Right atrium auricular region (tissue), 2 donors: ENCODE data around the gene DOC2B. TPM values are rescaled to one million over a fixed set of nuclear protein-coding genes. Genes with fewer than 3 reads are reported as not detected.
"Not testable (repeated sequence)": the region's sequence is repeated elsewhere in the genome, so short reads cannot be mapped to it uniquely, and the experiment has no call there.

ENCODE experiments used
- DNase-seq: peaks from one replicate; pipeline ENCODE4 v3.0.0-alpha.2; 2019; ENCODE audit warnings: low spot score
- H3K27ac ChIP-seq, 2 donors: fragments of 200-600 bp; sonication (generic); 1 replicate in 1 of 2; 2 replicates in 1 of 2; pipeline ENCODE4 v1.5.1; 2016 to 2019
- H3K27me3 ChIP-seq, 2 donors: fragments of 200-600 bp; sonication (generic); one replicate each; pipeline versions ENCODE4 v1.5.1 to v1.6.0; 2017 to 2019
- H3K36me3 ChIP-seq: fragments of 200-600 bp; sonication (generic); one replicate; pipeline ENCODE4 v1.5.1; 2016
- H3K4me1 ChIP-seq, 2 donors: fragments of 200-600 bp; sonication (generic); one replicate each; pipeline versions ENCODE4 v1.5.1 to v1.6.0; 2017 to 2019
- H3K4me3 ChIP-seq, 2 donors: fragments of 200-600 bp; sonication (generic); 1 replicate in 1 of 2; 2 replicates in 1 of 2; pipeline ENCODE4 v1.5.1; 2017 to 2019; ENCODE audit warnings: mild to moderate bottlenecking in 1 of 2, moderate library complexity in 1 of 2
- H3K9me3 ChIP-seq, 2 donors: fragments of 200-600 bp; sonication (generic); one replicate each; pipeline ENCODE4 v1.5.1; 2019
- CTCF ChIP-seq, 2 donors: fragments of 200-600 bp; sonication (generic); IDR thresholded peaks; one replicate each; pipeline ENCODE4 v1.5.1; 2019; ENCODE audit warnings: antibody characterized with exemption in 2 of 2
- total RNA-seq, 2 donors: library from RNA; depleted of rRNA; stranded (reverse); fragments of >200 nt; gene quantifications; one replicate each; pipeline ENCODE4 v1.1.0, GENCODE V29; 2016

The DOC2B gene
- total RNA-seq, 2 donors from 2014 or later: 2.4 to 2.6 TPM

- no peaks in the 10 kb centered on the region for H3K9me3 ChIP-seq
- H3K4me3 ChIP-seq: no peak overlapping the region
- DNase-seq: no peak
- no peaks in the 10 kb centered on the region for H3K4me1 ChIP-seq
- no peaks in the 10 kb centered on the region for H3K36me3 ChIP-seq
- no peak overlapping the region for H3K27ac ChIP-seq
- TF ChIP-seq CTCF (IDR thresholded peaks at IDR 0.05): no peak
- H3K27me3 ChIP-seq: no peaks in the 10 kb centered on the region
Measured at GRCh38 chr17:213286-214105, 32.0 kb upstream of the DOC2B start.

- TF ChIP-seq CTCF (IDR thresholded peaks at IDR 0.05): no peak
- no peaks in the 10 kb centered on the region for H3K9me3 ChIP-seq
- no peak overlapping the region for H3K27ac ChIP-seq
- no peak overlapping the region for H3K4me3 ChIP-seq
- no peaks in the 10 kb centered on the region for H3K27me3 ChIP-seq
- no peaks in the 10 kb centered on the region for H3K4me1 ChIP-seq
- DNase-seq: no peak
- no peaks in the 10 kb centered on the region for H3K36me3 ChIP-seq
Measured at GRCh38 chr17:210402-210801, 29.0 kb upstream of the DOC2B start.

GRCh38 chr17:208429-208828 is 27.0 kb upstream of the DOC2B start:
- H3K27me3 ChIP-seq: no peaks in the 10 kb centered on the region
- DNase-seq: no peak
- no peak for TF ChIP-seq CTCF (IDR thresholded peaks at IDR 0.05)
- H3K36me3 ChIP-seq: no peaks in the 10 kb centered on the region
- H3K27ac ChIP-seq: no peak overlapping the region
- H3K9me3 ChIP-seq: no peaks in the 10 kb centered on the region
- no peak overlapping the region for H3K4me3 ChIP-seq
- no peaks in the 10 kb centered on the region for H3K4me1 ChIP-seq

GRCh38 chr17:207775-208174 is 26.3 kb upstream of the DOC2B start:
- Histone ChIP-seq H3K36me3 (no peaks in the 10 kb centered on the region), H3K27ac (no peak overlapping the region), H3K27me3 (no peaks in the 10 kb centered on the region), H3K4me3 (no peak overlapping the region), H3K4me1 (no peaks in the 10 kb centered on the region), H3K9me3 (no peaks in the 10 kb centered on the region)
- no peak for DNase-seq
- TF ChIP-seq CTCF (IDR thresholded peaks at IDR 0.05): no peak

- H3K9me3 ChIP-seq: no peaks in the 10 kb centered on the region
- no peak for DNase-seq
- H3K27ac ChIP-seq: no peak overlapping the region
- no peaks in the 10 kb centered on the region for H3K27me3 ChIP-seq
- TF ChIP-seq CTCF (IDR thresholded peaks at IDR 0.05): no peak
- no peaks in the 10 kb centered on the region for H3K4me1 ChIP-seq
- no peak overlapping the region for H3K4me3 ChIP-seq
- no peaks in the 10 kb centered on the region for H3K36me3 ChIP-seq
Measured at GRCh38 chr17:206941-207560, 25.6 kb upstream of the DOC2B start.

GRCh38 chr17:206484-206883 is 25.0 kb upstream of the DOC2B start:
- H3K4me3 ChIP-seq, H3K27ac ChIP-seq, H3K4me1 ChIP-seq, H3K27me3 ChIP-seq, DNase-seq, H3K36me3 ChIP-seq, H3K9me3 ChIP-seq: not testable (repeated sequence)
